HG02798 (cell line): ENCODE results near the gene WDR36.

ENCODE experiments used
- ATAC-seq: cut with Tn5 transposase; IDR thresholded peaks from one replicate; pipeline ENCODE4 v1.9.1; 2021; ENCODE audit warnings: mild to moderate bottlenecking; ENCODE audit not compliant: unreplicated experiment, poor library complexity

The WDR36 gene

DNA sequence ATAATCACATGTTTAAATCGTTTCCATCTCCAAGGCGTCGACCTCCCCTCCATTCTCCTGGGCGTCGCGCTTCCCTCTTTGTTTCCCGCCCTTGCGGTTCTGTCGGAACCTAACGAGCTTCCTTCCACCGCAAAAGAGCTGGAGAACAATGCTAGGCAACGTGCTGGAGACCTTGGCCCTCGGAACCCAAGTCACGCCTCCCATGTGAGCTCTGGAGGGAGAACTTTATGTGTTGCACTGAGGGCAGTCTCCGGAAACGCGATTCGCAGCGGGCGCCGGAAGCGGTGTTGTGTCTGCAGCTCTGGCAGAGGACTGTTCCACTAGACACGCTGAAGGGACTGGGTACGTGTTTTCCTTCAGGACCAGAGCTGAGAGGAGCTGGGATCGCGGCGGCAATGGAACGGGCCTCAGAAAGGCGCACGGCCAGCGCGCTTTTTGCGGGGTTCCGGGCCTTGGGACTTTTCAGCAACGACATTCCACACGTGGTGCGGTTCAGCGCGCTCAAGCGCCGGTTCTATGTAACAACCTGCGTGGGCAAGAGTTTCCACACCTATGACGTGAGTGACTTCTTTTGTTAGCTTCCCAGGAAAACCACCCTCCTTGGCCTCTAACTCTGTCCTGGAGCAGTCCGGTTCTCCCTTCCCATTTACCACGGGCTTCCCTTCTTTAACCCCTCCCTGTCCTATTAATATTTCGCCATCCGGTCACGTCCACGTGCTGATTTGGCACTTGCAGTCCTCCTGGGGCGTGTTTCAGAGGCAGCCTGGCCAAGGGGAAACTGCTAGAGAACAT, at the start of gene WDR36:
TSS of gene WDR36 (plus strand) at position 287 of the 792 bp plus-strand sequence. CDS start at position 396, 109 bp downstream.
- peak; percentile 96 for ATAC-seq

DNA sequence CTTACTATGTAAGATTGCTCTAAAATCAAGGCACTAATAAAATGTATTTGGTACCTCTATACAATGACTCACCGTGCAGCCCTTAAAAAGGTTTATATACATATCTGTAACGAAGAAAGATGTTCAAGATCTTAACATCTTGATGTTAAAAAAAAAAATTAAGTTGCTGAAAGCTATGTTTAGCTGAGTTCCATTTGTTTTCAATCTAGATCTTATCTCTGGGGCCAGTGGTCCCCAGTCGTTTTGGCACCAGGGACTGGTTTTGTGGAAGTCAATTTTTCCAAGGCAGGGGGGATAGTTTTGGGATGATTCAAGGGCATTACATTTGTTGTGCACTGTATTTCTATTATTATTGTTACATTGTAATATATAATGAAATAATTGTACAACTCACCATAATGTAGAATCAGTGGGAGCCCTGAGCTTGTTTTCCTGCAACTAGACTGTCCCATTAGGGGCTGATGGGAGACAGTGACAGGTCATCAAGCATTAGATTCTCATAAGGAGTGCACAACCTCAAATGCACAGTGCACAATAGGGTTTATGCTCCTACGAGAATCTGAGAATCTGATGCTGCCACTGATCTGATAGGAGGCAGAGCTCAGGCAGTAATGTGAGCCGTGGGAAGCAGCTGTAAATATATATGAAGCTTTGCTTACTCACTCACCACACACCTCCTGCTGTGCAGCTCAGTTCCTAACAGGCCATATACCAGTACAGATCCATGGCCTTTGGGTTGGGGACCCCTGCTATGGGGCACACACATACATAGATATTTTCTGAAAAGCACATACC, 48.2 kb upstream of the WDR36 start:
- ATAC-seq = no peak

GRCh38 chr5:111058064-111058463, 34.1 kb upstream of the WDR36 start:
- no peak for ATAC-seq

DNA sequence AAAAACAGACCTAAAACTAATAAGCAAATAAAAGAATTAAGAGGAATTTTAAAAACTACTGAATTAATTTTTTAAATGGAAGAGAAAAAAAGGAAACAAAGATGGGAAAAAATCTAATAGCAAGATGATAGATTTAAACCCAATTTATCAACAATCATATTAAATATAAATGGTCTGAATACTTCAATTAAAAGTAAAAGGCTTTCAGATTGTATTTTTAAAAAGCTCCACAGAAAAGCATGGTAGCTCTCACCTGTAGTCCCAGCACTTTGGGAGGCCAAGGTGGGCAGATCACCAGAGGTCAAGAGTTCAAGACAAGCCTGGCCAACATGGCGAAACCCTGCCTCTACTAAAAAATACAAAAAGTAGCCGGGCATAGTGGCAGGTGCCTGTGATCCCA, 32.0 kb upstream of the WDR36 start:
- no peak for ATAC-seq

- no peak for ATAC-seq
Measured at GRCh38 chr5:111061618-111062017, 30.5 kb upstream of the WDR36 start.

- peak; percentile 74 for ATAC-seq
Measured at GRCh38 chr5:111063709-111064322, 28.3 kb upstream of the WDR36 start.

GRCh38 chr5:111066261-111066938, 25.7 kb upstream of the WDR36 start:
- no peak for ATAC-seq

GRCh38 chr5:111068213-111068612, 23.9 kb upstream of the WDR36 start:
- ATAC-seq = no peak

DNA sequence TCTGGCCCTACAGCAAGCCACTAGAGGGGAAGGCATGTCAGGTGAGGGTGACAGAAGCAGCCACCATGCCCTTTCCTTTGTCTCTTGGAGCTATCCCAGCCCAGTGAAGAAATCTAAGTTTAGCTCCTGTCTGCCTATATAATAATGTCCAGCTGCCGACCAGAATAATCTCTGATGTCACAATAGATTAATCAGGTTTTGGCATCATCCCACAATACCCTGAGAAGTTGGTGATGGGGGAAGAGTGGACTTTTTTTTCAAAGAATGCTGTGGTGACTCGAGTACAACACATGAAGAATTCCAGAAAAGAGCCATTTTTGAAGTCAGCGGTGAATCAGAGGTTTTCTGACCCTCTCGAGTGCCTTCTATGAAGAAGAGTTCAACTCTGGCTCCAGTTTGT, 22.3 kb upstream of the WDR36 start:
- no peak for ATAC-seq

- peak; percentile 41 for ATAC-seq
Measured at GRCh38 chr5:111070272-111071134, 21.6 kb upstream of the WDR36 start.

GRCh38 chr5:111071413-111071812, 20.7 kb upstream of the WDR36 start, which contains the start of gene TSLP:
Gene TSLP, plus strand, starts transcription at chr5:111071713. Its CDS starts 178 bp downstream, at chr5:111071891.
- ATAC-seq = no peak

GRCh38 chr5:111072949-111073682, 19.0 kb upstream of the WDR36 start:
- ATAC-seq = peak; percentile 94

DNA sequence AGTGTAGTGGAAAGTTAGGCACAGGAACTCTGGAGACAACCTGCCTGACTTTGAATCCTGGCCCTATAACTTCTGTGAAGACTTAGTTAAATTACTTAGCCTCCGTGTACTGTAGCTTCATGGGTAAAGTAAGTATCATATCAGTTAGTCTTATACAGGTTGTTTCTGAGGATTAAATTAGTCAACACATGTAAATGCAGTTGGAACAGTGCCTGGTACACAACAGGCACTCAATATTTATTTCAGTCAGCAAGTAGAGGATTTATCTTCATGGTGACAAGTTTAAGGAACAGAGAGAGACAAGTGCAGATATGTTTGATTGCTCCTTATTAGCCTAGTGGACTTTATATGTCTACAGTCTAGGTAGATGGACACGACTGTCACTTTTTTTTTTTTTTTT, 17.9 kb upstream of the WDR36 start:
- no peak for ATAC-seq

- ATAC-seq = no peak
Measured at GRCh38 chr5:111075520-111075919, 16.6 kb upstream of the WDR36 start.

DNA sequence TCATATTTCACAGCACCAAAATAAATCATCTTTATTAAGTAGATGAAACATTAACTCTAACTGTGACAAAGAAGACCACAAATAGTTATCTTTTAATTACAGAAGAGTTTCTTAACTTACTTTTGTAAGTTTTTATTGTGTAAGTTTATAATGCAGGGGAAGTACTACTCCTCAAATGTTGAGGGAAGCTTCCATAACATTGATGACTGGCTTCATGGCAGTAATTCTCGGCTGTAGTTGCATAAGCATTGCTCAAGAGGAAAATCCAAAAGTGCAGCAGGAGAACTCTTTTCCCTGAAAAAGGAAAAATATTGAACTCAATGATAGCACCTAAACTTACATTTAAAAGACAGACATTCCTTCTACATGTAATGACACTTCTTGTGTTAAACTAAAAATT, 16.1 kb upstream of the WDR36 start:
- no peak for ATAC-seq

DNA sequence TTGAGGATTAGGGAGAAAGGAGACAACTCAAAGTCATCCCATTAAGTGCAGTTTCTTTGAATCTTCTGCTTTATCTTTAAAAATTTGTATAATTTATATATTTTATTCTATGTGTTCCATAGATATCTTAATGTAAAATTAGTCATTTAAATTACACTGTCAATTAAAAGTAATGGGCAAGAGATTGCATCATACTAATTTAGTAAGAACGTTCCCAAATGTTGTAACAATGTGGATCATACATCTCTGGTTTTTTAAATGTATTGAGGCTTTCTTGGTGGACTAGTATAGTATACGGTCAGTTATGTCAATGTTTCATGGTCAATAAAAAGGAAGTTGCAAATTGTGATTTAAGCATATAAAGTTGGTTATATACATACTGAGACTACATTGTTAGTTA, 14.5 kb upstream of the WDR36 start:
- ATAC-seq = no peak

GRCh38 chr5:111079846-111080245, 12.3 kb upstream of the WDR36 start:
- no peak for ATAC-seq

DNA sequence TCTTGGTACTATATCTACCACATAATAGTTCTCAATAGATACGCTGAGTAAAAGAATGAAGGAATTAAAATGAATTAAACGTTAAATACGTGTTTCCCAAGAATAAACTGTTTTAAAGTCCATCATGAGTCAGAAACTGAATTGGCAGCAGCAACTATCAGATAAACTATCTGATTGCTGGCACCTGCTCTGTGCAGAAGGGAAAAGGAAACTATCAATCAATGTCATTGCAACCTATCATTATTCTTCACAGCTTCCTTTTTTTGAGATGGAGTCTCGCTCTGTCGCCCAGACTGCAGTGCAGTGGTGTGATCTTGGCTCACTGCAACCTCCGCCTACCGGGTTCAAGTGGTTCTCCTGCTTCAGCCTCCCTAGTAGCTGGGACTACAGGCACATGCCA, 8.8 kb upstream of the WDR36 start:
- no peak for ATAC-seq

DNA sequence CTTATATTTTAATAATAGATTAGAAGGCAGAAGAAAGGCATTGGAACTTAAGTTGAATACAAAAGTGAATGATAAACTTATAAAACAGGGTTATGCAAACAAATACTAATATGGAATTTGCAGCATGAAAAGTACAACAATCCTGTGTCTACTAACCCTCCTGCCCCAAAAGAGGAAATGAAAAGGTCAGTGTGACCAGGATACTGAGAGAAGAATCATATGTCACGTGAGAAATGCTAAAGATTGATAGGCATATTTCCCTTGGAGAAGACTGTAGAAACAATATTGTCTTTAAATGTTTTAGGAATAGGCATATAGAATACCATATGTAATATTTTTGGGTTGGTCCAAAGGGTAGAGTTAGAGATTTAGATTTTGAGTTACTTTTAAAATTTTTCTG, 3.8 kb downstream of the WDR36 start:
- no peak for ATAC-seq
